ENCODE measurements around the gene HOXA3.

Gene HOXA3

DNA sequence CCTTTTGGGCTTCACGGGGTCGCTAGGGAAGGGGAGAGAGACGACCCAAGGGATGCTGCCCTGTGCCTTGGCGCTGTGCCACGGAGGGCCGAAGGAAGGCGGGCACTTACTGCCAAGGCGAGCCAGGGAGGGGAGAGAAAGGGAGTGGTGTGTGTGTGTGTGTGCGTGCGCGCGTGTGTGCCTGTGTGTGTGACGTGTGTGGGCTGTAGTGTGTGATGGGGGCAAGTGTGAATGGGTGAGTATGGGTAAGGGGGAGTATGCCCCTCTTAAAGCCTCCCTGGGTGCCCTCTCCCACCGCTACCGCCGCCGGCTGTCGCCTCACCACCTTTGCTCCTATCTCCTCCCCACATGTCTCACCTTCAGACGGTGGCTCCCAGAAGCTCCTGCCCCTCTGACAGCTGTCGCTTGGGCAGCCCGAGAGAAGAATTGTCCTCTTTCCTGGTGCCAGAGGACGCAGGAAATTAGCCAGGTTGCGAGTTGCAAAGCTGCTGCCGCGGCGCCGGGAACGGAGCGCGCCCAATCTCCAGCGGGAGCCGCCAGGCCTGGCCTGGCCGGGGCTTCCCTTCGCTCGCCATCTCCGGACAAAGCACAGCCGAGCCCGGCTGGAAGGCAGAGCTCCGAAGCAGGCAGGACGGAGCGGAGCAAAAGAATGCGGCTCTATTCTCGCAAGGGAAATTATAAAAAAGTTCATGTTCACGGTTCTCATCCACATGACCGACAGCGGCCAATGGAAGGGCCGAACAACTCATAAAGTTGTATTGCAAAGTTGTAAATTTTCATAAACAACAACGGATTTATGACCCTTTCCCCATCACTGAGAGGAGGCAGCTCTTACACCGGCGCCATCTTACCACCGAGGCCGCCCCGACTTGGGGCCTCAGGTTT lies at the start of gene HOXA3:
HOXA3 (minus strand) TSS at position 653 of the 885 bp plus-strand sequence. CDS start 41,943 bp downstream, outside the sequence.
- DNase-seq (ENCODE audit: low read depth), result no peak

DNA sequence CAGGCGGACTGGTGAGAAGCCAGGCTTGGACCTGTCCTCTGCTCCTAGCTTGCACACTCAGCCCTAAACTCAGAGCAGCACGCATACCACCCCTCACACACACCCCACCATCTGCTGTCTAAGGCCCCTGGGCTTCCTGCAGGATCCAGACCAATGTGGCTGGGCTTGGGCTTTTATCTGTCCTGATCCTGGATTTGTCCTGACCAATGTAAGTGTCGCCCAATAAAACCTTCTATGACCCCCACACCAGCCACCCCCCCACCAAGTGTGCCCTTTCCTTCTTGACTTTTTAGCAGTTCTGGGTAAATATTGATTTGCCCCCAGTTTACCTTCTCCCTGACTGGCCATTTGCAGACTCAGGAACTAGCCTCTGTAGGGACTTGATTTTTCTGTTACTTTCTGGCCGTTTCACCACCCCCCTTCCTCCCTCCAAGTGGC lies 49.2 kb upstream of the HOXA3 start:
- no peak for DNase-seq (ENCODE audit: low read depth)

DNA sequence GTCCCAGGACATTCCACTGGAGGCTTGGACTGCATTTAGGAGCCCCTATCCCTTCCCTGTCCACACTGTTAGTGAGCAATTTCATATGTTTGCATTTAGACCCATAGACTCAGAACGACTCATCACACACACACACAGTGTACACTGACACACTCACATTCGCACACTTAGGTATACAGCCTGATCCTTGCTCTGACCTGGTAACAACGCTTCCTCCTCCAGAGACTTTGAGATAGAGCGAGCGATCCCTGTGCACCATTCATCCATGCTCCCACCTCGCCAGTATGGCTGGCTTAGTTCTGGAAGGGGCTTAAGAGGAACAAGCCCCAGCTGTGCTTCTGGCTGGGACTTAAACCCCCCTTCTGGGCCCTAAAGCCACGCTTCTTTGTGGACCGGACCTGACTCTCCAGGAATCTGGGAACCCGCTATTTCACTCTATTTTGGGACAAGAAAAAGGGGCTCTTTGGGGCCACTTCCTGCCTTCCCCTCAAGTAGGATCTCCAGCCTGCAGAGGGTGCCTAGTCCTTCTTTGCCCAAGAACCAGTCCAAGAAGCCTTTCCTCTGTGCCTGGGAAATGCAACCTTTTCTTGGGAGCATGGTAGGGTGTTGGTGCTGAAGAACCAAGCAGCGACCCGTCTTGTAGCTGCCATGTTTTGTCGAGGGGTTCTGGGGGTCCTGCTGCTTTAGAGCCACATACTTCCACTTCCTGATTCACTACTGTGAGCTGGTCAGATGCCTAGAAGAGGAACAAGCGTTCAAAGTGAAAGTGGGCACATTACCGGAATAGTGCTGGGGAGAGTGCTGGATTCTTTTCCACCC lies 48.6 kb upstream of the HOXA3 start:
- no peak for DNase-seq (ENCODE audit: low read depth)

DNA sequence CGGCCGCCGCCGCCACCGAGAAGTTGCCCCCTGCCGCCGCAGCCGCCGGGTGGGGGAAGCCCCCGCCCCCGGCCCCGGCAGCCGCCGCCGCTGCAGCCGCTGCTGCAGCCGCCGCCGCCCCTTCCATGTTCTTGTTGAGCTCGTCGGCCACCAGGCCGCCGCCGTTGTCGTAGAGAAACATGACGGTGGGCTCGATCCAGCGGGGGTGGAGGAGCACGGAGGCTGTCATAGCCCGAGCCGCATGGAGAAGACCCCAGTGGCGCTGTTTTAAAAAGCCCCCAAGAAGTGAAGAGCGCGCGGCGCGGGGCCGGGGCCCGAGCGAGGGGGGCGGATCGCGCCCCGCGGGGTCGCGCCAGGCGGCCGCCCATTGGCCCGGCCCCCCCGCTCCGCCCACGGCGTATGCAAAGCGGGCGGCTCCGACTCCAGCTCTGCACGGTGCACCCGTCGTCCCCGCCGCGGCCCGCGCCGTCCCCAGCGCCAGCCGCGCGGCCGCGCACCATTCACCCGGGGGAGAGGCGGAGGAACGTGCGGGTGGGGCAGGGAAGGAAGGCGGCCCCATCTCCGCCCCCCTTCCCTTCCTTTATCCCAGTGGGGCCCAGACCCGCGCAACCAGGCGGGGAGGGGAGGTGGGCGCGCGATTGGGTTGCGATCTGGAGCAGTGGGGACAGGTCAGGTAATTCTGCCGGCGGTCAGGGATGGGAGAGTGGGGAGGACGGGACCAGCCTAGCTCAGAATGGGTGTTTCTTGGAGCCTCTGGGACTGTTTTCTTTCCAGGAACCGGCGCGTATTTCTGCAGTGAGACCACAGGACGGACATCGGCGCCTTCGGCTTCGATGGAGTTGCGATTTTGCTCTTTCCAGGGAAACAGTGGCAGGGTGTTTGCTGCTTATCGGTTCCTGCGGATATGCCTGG lies 47.7 kb upstream of the HOXA3 start, which contains the start of gene HOXA13:
HOXA13 (minus strand) TSS at position 243 of the 912 bp plus-strand sequence; CDS start at position 229, 14 bp downstream.
- DNase-seq (ENCODE audit: low read depth), result no peak

DNA sequence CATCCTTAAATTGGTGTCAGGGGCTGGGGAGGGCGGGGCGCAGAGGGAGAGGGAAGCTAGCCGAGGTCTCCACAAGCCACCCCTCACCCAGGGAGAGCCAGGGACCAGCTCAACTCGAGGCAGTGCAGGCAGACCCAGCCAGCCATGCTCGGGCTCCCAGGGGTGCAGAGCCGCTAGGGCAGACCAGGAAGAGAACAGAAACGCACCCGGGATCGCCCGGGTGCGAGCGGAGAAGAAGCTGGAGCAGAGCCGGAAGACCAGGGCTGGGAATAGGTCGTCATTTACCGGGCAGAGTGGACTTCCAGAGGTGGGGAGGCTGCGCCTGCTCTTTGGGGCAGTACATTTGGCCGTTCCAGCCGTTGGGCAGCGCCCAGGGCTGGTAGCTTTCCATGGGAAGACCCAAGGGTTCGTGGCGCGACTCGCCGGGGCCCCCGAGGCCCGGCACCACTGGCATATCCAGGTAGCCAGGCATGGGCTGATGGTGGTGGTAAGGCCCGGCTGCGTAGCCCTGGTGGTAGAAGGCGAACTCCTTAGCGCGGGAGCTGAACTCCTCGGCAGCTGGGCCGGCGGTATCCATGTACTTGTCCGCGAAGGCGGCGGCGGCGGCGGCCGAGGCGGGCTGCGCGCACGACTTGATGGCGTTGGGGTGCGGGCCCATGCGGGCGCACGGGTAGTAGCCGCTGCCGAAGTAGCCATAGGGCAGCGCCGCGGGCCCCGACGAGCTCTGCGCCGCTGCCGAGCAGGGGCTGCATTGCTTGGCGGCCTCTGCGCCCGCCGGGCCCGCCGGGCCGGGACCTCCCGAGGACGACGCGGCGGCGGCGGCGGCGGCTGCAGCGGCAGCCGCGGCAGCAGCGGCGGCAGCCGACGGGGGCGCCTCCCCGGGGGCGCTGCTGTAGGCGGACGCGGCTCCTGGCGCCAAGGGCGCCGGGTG lies 46.8 kb upstream of the HOXA3 start:
- no peak for DNase-seq (ENCODE audit: low read depth)

DNA sequence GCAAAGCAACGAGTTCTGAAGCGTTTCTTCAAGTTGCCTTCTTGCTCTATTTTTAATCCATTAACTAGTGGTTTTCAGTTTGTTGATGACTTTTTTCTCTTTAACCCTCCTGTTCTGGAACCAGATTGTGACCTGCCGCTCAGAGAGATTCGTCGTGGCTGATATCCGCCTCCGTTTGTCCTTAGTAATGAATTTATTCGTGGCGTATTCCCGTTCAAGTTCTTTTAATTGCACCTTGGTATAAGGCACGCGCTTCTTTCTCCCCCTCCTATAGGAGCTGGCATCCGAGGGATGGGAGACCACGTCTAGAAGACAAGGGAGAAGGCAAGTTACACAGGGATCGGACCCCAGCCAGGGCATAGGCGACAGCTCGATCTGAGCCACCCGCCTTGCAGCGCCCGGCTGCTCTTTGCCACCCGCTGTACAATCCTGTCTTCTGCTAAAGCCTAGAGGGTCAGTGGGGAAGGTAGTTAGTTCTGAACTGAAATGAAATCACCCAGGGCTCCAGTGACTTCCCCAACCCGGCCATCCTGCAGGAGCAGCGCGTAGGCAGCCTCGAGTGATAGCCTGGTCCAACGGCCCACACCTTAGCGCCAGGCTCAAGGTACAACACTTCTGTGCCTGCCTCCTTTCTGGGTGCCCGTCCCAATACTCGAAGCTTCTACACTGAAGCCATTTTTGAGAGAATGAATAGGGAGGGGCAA lies 45.9 kb upstream of the HOXA3 start:
- no peak for DNase-seq (ENCODE audit: low read depth)

DNA sequence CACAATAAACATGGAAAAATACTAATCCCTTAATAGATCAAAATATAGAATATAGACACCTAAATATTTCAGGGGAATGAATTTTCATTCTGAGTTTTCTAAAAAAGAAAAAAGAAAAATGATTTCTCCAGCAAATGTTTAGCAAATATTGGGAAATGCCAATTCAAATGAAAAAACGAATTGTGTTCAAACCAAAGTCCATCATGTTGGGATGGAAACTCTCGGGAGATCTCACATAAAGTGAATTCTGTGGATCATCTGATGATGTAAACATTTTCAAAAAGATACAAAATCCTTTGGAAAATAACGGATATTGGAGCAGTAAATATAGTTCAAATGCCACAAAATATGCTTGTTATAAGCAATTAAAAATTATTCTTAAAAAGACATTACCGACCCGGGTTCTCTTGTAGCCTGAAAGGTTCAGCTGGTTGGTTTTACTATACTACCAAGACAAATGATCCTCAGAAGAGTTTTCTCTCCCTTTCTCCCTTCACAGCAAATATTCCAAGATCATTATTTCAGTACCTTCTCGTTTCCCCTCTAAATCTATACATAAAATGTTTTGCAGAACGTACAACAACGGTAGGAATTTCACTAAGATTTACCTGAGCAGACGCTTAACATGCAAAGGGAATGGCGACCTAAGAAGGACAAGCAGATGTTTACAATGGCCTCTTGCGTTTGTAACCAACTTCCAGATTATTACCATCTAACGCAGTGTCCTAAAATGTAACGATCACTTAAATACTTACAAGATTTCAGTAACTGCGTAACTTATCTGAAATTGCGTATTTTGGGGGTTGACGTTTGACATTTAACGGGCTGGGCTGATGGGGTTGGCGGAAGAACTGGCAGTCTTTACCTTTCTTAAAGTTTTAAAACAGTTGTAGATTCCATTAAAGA lies 45.0 kb upstream of the HOXA3 start:
- DNase-seq (ENCODE audit: low read depth), result no peak

DNA sequence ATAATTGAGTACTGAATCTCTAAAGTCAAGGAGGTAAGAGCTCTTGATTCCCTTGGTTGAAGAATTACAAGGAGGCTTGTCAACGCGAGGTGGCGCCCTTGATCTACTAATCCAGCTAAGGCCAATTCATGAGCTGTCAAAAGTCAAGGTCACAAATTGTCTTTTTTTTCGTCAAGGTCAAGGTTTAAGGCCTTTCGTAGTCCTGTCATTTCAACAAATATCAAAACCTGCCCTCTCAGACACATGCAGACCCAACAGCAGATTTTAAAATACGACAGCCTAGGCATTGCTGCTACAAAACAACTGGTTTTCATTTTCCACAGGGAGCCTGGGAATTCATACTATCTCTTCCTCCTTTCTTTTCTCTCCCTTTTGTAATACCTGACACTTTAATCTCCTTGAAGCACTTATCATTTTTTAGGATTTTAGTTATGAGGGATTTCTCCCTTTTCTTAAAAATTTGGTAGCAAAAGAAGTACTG lies 43.9 kb upstream of the HOXA3 start:
- DNase-seq (ENCODE audit: low read depth), result peak; percentile 80

DNA sequence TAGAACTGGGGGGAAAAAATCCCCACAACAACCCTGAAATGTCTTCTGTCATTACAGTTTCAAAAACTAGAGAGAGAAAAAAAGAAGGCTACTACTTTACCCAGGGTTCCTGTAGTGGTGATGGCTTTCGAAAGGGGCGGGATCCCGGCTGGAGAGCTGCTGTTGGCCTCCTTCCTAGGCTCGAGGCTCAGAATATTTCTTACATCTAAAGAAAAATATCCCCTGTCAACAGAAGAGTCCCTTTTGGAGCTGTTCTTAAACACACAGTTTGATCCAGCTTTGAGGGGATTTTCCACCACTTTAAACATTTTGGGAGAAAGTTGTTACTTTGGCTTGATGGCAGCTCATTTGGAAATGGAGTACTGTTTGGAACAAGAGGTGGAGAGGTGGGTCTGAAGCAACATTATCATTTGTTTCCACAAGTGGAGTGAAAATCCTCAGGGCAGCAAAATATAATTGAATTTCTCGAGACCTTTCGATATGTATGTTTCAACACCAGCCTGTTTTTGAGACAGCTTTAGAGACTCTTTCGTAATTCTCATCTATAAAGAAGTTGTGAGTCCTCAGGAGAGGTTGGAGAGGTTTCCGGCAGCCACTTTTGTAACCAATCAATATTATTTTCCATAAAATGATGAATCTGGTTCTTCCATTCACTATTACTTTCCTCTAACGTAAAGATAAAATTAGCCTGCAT lies 42.5 kb upstream of the HOXA3 start:
- no peak for DNase-seq (ENCODE audit: low read depth)

DNA sequence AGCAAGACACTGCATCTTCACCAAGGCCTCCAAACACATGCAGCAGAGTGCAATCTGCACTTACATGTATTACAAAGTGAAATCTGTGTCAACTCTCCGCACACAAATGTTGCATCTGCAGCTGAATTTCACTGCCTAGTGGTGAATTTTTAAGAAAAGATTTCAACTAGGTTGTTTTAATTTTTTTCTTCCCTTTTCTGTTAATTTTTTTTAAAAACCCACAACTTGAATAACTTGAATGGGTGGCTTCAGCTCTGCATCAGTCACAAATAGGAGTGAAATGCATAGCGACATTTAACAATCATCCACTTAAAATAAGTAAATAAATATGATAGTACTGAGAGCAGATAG lies 41.6 kb upstream of the HOXA3 start:
- DNase-seq (ENCODE audit: low read depth), result no peak

DNA sequence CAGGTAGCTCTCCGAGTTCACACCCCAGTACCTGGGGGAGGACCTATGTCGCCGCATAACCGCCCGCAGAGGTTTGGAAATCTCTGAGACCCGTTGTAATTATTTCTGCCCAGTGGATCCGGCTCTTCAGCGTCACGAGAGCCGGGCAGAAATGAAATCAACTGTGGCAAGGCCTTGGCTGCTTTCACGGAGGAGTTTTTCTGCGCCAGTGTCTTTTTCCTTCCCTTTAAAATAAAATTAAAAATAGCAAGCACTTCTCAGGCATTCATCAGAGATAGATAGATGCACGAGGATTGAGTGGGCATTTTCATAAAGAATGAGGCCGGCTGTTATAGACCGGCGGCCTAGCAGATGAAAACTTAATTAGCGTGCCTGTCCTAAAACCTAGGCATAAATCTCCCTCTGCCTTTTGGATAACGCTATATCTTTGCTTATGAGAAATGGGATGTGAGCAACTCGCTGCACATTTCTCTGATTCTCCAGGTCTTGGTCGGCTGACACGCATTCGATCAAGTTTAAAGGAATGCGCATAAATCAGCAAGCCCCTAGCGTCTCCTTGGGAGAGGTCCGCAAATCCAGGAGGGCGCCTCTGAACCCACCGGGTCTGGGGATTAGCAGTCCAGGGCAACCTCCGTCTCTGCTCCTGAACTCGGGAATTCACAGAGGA lies 41.1 kb upstream of the HOXA3 start:
- no peak for DNase-seq (ENCODE audit: low read depth)

DNA sequence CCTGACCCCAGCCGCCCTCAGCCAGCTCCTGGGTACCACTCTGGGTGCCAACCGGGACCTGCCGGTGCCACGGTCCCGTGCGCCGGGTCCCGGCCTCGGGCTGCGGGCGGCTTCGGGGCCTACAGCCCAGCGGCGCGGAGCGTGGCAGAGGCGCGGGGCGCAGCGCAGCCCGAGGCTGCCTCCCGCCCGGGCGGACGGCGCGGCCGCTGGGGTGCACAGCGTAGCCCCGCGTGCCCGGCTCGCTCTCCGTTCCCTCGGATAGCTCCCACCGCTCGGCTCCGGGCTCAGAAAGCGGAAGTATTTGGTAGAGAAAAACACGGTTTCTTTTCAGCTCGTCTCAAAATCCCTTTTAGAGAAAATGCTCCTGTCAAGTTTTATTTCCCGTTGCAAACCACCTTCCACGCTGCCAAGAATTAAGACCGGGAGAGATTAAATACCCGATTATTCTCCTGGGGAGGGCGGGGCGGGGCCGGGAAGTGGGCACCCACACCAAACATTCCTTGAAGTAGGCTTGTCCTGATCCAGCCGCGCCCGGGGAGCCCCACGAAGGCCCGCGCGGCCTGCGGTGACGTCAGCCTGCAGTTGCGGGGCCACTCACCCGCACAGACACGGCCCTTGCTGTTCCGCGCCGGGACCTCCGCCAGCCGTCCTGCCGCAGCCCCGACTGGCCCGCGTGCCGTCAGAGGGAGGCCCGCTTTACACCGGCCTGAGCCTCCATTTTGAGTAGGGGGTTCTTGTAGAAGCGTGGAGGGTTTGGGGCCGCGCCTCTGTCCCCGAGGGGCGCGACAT lies 40.4 kb upstream of the HOXA3 start:
- no peak for DNase-seq (ENCODE audit: low read depth)

DNA sequence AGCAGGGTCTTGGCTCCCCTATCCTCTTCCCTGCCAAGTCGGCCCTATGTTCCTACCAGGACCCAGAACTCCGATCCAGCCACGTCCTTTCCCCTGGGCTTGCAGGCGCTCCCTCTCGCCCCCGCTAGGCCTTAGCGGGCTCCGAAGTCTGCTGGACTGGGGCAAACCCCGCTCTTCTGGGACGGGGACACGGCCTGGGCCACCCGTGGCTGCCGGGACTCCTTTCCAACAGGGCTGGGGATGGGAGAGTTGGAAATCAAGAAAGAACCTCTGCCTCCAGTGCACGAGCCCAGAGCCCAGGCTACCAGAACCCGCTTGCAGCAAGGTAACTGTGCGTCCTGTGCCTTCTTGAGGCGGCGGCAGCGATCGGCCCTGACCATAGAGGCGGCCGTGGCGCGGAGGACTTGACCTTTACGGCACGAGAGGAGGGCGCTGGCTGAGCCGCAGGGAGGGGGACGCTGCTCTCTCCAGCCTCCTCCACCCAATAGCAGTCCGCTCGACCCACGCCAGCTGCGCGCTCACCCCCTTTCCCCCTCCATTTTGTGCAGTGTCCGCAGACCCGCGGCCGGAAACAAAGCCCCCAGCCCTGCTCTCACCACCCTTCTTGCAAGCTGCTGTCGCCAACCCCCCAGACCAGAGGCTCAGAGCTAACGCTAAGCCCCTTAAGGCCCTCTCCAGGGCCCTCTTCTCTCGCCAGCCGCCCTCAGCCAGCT lies 39.6 kb upstream of the HOXA3 start:
- no peak for DNase-seq (ENCODE audit: low read depth)

DNA sequence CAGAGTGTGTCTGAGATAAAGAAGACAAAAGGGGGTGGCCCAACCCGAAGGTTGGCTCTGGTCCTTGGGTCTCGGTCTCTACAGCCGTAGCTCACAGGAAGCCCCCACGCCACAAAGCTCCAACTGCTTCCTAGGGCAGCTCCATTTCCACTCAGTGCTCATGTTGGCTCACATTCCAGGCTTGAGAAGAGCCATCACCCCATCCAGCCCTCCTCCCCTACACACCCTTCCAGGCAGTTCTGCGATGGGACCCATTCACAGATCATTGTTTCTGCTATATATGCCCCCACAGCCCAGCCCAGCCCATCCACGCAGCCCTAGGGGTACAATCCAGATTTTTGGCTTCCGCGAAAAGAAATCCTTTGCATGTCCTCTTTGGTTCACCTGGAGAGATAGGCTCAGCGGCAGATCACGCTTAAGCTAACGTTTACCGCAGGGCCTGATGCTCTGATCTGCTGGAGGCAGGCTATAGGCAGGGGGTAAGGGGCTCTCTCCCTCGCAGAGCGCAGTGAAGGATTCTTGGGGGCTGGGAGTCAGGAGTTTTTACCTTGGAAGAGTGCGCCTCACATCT lies 38.9 kb upstream of the HOXA3 start:
- DNase-seq (ENCODE audit: low read depth), result no peak

DNA sequence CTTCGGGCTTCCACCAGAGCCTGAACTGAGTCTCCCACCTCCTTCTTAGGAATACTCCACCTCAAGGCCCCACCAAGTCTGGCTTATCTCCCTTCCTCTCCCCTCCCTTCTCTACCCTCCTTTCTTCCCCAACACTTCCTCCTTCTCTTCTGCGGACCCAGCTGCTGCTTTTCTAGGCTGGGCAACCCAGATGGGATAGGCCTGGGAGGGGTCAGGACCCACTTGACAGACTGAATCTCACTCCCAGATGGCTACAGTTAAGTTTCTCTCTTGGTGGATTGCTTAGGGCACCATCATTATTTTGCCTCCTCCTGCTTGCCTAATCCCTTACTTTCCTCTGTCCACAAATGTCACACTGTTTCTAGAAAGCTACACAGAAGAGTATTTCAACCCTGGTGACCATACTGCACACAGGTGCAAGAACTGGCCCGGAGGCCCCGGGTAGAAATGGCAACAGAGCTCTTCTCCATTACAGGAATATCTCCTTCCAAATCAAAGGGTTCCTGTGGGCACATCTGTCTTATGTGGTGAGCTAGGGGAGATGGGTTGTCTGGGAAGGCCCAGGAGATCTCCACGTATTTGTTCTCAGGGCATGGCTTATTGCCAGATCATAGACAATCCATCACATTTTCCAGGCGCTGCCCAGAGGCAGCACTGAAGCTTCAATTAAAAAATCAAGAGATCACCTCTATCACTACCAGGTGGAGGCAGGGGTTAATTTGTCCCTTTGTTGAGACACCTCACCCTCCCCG lies 37.8 kb upstream of the HOXA3 start:
- no peak for DNase-seq (ENCODE audit: low read depth)

Data from activated gamma-delta T cell treated with anti-CD3 and anti-CD28 coated beads, Interleukin-2, amount 50 U/mL, for 16 hours (primary cell).